Measurements from ENCODE around the gene GTPBP10.

- TF ChIP-seq CTCF (IDR thresholded peaks at IDR 0.05), result no peak
- no peak for TF ChIP-seq EZH2 (IDR thresholded peaks at IDR 0.05; ENCODE audit: borderline replicate concordance, insufficient read depth, low read depth, low read length, poor library complexity, severe bottlenecking)
These were observed 23.7 kb upstream of the GTPBP10 start for GRCh38 chr7:90322837-90323236.
